KG1 (cell line): ENCODE results near the gene PPT1.
"Not testable (repeated sequence)": the region's sequence is repeated elsewhere in the genome, so short reads cannot be mapped to it uniquely, and the experiment has no call there.

Experiments
- DNase-seq: peaks from one replicate; lab custom pipeline; 2025; lab: John Stamatoyannopoulos, UW

PPT1 gene

DNA sequence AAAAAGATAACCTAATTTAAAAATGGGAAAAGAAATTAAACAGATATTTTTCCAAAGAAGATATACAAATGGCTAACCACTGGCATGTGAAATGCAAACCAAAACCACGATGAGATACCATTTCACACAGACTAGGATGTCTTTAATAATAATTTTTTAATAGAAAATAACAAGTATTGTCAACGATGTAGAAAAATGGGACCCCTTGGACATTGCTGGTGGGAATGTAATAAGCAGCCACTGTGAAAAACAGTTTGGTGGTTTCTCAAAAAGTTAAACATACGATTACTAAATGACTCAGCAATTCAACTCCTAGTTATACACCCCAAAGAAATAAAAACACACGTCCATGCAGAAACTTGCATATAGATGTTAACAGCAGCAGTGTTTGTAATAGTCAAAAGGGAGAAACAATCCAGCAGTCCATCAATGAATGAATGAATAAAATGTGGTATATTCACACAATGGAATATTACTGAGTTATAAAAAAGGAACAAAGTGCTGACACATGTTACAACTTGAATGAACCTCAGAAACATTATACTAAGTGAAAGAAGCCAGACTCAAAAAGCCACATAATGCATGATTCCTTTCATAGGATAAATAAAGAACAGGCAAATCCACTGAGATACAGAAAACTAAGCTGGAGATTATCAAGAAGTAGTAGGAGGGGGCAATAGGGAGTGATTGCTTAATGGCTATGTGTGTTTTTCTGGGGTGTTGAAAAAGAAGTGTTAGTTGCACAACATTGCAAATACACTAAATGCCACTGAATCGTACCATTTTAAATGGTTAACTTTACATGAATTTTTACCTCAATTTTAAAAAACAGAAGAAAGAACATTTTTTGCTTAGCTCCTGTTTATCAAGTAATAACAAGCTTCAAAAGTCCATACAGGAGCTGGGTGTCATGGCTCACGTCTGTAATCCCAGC is 4.1 kb downstream of the PPT1 start:
- no peak for DNase-seq

DNA sequence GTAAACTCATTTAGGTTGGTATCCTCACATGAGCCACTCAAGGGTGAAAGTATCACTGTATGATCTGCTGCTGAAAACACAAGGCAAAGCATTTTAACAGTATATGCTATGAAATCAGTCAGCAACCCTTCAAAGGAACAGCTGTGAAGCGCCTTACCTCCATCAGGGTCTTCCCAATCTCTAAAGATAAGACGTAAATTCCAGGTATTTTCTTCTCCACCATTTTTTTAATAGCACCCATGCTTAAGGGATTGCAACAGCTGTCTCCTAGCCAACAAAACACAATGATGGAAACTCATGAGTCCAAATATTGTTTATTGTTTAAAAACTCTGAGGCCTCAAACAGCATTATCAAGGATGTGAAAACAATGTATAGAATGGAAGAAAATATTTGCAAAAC is 4.8 kb downstream of the PPT1 start:
- no peak for DNase-seq

DNA sequence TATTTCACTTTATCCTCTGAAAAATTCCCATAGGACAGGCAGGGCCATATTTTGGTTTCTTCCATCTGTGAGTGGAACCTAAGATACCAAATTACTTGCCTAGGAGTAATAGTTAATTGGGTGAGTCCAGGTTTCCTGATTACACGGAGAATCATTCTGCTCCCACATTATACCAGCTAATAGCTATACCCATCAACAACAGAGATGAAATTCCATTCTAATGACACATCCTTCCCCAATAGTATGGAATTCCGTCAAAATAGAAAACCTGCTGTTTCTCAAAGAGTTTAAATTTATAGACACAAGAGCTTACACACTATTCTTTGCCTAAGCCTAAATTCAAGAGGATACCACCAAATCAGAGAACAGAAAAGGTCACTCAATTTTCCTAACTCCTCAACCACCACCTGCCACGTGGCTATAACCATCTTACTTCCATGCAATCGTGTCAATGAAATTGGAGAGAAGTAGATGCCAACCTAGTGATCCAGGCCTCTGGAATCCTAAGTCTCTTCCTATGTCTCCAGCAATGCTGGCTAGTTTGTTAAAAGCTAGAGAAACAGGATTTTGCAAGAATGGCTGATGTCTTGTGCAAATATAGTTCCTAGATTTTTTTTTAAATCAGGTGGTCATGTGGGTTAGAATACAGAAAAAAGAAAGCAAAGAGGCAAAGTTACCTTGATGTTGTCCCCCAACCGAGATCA is 6.2 kb downstream of the PPT1 start:
- DNase-seq, result no peak

DNA sequence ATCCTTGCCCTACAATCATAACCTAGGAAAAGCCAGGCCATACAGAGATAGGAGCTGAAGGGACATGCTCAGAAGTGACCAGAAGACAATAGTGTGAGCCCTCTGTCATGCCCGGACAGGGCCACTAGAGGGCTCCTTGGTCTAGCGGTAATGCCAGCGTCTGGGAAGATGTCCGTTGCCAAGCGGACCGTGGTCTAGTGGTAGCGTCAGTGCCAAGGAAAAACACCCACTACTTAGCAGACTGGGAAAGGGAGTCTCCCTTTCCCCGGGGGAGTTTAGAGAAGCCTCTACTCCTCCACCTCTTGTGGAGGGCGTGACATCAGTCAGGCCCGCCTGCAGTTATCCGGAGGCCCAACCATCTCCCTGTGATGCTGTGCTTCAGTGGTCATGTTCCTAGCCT is 12.3 kb downstream of the PPT1 start:
- not testable (repeated sequence) for DNase-seq

DNA sequence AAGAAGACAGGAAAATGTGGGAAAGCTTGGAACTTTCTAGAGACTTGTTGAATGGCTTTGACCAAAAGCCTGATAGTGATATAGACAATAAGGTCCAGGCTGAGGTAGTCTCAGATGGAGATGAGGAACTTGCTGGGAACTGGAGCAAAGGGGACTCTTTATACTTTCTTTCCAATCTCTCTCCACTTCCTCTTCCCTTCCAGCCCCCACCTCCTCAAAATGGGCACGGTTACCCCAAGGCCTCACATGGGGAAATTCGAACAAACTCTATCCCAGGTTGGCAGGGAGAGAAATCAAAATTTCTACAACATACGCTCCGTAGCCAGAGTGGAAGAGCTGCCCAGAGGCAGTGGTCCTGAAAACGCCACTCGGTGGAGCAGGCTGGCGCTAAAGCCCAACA is 15.2 kb downstream of the PPT1 start:
- DNase-seq, result no peak

DNA sequence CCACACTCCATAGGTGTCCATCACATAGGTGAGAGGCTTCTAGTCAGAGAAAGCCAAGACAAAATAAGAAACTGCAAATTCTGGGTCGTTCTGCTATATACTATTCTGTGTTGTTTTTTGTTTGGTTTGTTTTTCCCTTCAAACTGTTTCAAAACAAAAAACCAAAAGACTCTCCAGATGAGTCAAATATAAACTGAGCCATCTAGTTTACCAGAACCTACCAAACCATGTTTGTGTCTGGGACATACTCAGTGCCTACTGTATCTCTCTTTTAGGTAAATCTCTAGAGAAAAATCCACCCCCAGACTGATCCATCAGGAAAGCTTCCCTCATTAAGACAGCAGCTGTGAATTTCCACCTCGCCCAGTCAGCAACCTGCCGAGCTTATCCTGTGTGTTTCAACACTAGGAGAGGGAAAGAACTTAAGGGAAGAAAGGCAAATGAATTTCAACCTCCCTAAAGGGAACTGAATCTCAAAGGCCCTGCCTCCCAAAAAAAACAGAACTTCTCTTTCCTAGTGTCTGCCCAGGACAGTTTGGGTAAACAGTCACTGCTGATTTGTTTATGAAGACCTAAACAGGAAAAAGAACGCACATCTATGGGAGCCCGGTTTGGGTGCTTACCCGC is 17.2 kb downstream of the PPT1 start:
- DNase-seq, result no peak

DNA sequence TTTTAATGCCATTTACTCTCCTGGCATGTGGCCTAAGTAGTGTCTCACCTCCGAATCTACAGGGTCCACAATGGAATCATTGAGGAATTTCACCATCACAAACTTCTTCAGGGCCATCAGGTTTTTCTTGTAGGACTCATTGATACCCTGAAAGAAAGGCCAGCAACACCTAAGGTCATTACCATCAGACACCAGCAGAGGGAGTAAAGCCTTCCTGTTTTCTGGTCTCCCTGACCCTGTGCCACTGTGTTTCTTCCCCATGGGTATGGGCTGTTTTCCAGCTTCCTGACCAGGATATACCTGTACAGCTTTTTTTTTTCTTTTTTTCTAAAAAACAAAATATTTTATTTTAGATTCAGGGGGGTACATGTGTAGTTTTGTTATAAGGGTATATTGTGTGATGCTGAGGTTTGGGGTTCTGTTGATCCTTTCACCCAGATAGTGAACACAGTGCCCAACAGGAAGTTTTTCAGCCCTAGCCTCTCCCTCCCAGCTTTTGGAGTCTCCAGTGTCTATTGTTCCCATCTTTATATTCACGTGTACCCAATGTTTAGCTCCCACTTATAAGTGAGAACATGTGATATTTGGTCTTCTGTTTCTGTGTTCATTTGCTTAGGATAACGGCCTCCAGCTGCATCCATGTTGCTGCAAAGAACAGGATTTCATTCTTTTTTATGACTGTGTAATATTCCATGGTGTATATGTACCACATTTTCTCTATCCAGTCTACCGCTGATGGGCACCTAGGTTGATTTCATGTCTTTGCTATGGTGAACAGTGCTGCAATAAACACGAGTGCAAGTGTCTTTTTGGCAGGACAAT is 18.3 kb downstream of the PPT1 start:
- DNase-seq, result peak; percentile 51

DNA sequence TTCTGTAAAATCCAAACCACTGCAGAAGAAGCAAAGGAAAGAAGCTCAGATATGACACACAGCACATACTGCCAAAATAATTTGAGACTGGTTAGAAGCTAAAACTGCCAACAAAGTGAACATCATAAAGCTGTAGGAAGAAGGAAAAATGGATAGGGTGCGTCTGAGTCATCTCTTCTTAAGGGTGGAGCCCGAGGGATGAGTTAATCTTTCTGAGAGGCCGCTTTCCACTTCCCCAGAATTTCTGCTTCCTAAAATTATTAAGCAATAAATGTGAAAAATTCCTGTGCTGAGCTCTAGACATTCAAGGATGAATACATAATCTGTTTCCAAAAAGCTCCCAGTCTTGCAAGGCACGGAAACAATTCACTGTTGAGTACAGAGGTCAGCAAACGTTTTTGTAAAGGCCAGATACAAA is 20.1 kb downstream of the PPT1 start:
- no peak for DNase-seq

DNA sequence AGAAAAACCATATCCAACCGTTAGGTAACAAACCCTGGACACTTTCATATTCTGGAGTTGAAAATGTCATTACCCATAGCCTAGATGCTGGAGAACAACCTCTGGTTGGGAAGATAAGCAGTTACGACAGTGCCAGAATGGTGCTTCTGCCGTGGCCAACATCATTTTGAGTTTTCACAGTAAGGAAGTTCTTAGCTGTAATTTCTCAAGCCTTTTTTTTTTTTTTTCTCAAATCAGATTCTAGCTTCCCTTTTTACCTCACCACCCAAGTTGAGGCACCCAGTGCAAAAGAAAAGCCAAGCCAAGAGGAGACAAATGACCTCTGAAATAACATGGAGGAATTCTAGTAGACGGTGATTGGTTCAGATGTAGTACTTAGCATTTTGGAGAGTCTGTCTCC is 21.8 kb downstream of the PPT1 start:
- no peak for DNase-seq

DNA sequence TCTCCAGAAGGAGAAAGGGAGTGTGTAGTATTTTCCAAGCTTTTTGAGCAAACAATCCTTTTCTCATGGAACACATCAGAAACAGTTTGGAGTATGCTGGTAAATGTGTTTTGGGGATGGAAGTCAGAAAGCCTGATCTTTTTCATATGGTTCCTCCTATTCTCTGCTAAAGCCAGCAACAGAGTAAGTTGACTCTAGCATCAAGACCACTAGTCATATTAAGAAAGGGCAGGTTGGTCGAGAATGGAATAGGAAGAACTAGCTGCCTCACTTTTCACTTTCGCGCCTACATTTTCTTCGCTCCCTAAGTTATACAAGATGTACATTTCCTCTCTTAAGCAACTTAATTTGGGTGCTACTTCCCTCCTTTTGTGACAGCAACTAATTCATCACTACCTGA is 24.0 kb downstream of the PPT1 start:
- no peak for DNase-seq

DNA sequence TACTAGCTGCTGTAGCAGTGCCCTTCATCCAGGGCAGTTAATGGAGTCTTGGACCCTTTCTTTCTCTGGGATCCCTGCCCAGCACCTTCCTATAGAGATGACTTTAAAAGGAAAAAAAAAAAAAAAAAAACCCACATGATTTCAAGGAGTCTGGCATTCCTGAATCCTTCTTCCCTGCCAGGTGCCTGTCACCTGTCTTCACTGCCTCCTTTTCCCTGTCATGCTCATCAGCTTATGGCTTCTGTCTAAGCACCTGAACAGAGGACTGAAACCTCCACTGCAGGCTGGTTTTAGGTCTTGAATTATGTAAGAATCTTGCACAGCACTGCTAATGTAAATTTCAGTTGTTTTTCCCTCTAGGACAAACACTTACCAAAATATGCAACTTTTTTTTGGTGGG is 24.9 kb downstream of the PPT1 start:
- DNase-seq, result no peak

DNA sequence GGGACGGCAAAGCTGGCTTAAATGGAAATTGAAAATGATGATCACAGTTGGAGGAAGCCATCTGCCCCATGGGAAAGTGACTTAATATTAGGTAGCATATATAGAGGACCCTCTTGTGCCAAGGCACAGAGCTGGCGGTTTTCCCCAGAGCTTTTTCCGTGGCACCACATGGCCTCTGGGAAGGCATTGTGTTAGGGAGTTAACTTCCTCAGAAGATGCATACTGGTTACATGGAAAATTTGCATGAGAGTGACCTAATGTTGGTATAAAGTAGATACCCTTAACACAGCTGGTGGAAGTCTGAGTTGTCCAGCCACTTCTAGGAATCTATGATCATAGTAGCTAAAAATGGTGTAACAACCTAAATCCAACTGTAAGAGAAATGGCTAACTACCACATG is 29.2 kb downstream of the PPT1 start:
- no peak for DNase-seq

DNA sequence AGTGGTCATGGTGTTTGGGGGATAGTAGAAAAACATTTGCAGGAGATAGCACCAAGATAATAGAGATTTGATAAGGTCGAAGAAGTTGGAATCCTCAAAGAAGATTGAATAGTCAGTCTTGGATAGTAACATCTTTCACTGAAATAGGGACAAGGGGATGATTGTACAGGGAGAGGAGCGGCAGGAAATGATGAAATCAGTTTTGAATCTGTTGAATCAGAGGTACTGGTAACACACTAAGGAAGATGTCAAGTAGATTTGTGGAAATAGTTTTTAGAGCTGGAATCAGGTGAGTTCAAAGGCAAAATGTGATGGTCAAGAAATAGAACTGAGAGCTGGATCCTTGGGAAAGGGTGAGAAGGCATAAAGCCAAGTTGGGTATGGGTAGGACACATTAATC is 30.0 kb downstream of the PPT1 start:
- DNase-seq, result no peak

DNA sequence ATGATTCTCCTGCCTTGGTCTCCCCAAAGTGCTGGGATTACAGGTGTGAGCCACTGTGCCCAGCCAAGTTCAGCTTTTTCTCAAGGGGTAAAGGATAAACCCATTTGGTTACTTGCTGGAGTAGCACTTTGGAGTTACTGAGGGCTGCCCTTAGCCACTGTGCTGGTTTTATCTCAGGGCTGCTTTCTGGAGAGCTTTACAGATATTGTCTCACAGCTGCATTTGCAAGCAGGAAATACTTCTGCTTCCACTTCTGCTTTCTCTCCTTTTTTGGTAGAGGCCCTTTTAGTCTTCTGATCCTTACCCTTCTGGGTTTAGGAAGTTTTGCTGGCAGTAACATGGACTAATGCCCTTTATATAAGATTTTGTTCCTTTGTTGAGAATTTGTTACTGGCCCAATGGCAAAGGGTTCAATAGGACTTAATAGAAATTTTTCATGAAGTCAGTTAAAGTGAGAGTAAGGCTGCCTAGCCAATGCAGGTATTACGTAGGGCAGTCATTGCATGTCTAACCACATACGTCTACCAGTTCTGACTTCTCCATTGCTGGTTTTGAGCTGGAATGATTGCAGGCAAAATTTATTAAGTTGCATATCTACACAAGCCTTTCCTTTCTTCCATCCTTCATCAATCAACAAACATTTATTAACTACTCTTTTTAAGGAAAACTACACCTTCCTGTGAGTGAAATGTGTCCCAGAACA is 32.1 kb downstream of the PPT1 start:
- peak; percentile 76 for DNase-seq

DNA sequence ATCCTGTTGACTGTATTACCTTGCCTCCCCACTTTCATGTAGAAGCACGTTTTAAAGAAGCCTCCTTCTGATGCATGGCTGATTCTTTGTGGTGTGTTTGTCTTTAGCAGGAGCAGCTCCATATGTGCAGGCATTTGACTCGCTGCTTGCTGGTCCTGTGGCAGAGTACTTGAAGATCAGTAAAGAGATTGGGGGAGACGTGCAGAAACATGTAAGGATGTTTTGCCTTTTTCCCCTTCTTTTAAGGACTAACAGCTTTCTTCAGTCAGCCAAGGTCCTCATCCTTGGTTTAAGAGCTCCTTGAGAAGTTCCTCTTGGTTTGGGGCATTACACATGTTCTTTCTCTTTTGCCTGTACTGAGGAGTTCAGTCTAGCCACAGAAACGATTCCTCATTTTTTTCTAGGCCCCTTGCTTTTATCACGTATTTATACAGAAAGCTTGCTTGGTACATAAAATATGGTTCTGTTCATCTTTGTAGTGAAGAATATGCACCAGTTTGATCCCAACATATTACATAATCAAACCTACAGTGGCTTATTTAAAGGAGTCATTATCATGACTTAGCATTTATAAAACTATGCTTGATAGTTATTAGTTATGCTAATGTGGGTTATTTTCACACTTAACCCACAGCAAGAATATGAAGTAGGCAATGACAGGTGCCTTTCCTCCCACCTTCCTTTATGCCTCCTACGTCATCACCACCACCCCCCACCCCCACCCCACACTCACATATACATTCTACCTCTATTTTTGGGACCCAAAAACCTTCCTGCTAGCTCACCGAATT is 36.9 kb downstream of the PPT1 start:
- peak; percentile 21 for DNase-seq

DNA sequence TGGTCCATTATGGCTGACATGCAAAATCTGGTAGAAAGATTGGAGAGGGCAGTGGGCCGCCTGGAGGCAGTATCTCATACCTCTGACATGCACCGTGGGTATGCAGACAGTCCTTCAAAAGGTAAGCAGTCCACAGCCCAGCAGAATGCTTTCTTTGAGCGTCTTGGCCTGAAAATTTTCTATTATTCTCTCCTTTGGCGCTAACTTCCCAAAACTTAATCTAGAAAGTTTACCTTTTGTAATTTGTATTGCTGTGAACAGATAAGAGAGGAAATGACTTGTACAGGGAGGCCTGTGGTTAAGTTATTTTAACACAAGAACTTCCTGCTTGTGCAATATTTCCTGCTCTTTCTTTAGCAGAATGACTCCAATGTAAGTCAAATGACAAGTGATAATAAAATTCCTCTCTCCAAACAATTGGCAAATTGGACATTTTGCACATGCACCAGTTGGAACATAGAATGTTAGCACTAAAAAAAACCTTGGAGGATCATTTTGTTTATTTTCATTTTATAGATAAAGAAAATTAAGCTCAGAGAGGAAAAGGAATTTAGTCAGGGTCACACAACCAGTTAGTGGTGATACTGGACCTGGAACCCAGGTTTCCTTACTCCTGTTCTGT is 37.6 kb downstream of the PPT1 start:
- DNase-seq, result peak; percentile 23

DNA sequence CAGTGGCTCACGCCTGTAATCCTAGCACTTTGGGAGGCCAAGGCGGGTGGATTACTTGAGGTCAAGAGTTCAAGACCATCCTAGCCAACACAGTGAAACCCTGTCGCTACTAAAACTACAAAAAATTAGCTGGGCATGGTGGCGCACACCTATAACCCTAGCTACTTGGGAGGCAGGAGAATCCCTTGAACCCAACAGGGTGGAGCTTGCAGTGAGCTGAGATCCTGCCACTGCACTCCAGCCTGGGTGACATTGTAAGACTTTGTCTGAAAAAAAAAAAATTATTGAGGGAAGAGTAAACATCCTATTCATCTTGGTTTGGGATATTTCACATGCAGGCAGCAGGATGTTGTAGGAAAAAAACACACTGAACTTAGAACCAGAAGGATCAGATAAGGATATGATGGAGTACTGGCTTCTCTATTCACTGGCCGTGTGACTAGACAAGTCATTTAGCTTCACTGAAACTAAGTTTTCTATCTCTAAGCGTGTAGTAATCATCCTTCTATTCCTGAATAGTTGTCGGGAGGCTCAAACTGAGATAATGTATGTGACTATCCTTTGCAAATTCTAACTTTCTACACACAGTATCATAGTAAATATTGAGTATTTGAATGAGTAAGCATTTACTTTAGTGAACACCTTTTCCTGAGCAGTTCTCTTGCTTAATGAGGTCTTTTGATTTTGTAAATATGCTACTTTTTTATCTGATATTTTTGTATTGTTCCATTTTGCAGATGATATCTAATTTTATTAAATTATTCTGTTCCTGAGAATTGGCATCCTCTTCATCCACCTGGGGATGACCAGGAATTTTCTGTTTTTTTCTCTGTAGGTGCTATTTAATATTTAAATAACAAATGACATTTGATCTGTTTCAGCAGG is 38.4 kb downstream of the PPT1 start:
- DNase-seq, result no peak

DNA sequence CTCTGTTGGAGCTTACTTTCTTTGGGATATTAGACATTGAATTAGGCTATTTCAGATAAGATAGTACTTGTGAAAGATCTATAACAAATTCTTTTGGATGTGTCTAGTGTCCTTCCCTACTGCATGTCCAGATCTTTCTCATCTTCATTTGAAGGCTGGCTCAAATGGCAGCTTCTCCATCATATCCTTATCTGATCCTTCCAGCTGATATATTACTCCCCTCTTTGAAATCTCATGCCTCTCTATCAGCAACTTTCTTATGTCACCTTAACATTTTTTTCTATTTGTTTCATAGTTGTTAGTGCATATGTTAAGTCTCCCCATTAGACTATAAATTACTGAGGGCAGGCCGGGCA is 39.0 kb downstream of the PPT1 start:
- no peak for DNase-seq

DNA sequence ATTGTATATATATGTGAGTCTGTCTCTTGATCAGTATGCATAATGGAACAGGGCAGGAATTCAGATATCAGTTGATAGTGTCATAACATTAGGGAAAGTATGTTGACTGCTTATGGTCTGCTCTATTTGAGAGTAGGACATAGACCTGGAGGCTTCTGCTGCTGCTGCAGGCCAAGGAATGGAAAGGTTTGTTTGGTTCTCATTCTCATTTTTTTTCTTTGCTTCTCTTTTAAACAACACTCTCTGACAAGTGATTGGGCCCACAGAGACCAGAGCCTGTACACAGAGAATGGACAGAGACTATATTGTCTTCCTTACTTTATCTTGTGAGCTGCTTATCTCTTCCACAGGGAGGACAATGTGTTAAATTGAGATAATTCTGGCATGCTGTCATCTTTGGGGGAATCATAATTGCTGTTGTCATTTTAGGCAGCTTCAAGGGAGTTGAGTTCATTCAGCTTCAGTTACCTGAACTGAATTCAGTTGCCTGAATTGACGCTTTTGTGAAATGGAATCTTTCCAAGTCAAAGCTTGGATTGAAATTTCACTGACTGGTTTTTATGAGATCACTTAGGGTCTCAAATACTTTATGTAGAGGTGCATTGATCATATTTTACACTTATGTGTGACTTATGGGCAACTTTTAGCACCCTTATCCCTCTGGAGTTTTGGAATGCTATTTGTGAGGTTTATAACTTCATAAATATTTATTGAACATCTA is 39.6 kb downstream of the PPT1 start:
- DNase-seq, result no peak
